Measurements from ENCODE around the gene LARGE2. TPM values are rescaled to one million over a fixed set of nuclear protein-coding genes. Genes with fewer than 3 reads are reported as not detected.

Gene LARGE2
- total RNA-seq, 2 experiments from 2014 or later, result 1.1 to 1.6 TPM

DNA sequence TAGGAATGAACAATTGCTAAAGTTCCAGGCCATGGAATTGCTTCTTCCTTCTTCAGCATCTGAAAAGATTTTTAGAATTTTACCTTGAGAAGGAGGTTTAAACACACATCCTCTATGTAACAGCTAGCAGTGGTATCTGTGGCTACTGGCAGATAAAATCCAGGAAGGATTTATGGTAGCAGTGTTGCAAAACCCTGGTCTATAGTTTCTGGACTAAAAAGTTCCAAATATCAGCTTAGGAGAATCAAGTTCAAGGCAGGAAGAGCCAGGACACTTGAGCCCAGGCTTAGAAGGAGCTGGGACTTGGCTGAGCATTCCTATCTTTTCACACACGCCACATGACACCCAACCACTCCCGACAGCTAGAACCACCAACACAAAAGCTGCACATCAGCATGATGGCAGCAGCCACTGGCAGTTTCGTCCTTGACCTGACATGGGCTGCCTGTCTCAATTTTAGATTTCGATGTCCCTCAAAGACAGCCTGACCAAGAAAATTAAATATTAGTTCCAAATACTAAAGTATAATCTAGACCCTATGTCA lies 14.1 kb downstream of the LARGE2 start:
- peaks cover 5% of the 10 kb centered on the region for H3K4me1 Mint-ChIP-seq (ENCODE audit: low read depth)
- H3K9me3 Mint-ChIP-seq, result no peaks in the 10 kb centered on the region
- no peak overlapping the region for H3K27ac Mint-ChIP-seq
- no peak for DNase-seq
- intact Hi-C loops (cut with micrococcal nuclease), result no loop called here
- CTCF ChIA-PET, result interaction anchor here (1.1 kb wide), 1 partner anchor 70 kb away, joined by 8 read pairs; no protein-coding TSS in a partner anchor
- no peak overlapping the region for H3K4me3 Mint-ChIP-seq
- H3K36me3 Mint-ChIP-seq, result peaks cover 8% of the 10 kb centered on the region
- POLR2A ChIA-PET, result no interaction called here
- H3K27me3 Mint-ChIP-seq, result no peaks in the 10 kb centered on the region

DNA sequence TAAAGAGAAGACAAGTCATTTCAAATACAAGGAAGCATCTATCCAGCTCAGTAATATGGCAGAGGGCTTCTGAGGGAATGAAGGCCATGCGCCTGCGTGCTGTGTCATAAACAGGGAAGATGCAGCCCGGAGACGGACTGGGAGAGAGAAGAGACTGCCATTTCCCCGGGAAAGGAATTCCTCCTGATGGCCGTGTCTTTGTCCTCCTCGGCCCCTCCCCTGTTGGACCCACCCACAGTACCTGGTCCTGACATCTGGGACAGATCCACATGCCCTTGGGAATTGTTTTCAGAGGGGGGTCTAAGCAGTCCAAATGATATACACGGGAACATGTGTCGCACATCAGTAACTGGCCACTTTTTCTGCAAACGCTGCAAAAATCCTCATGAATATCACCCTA lies 15.5 kb downstream of the LARGE2 start:
- no peak overlapping the region for H3K27ac Mint-ChIP-seq
- peaks cover 3% of the 10 kb centered on the region for H3K4me1 Mint-ChIP-seq (ENCODE audit: low read depth)
- CTCF ChIA-PET, result no interaction called here
- H3K36me3 Mint-ChIP-seq, result peaks cover 12% of the 10 kb centered on the region
- H3K9me3 Mint-ChIP-seq, result no peaks in the 10 kb centered on the region
- intact Hi-C loops (cut with micrococcal nuclease), result no loop called here
- H3K27me3 Mint-ChIP-seq, result no peaks in the 10 kb centered on the region
- H3K4me3 Mint-ChIP-seq, result no peak overlapping the region
- no peak for DNase-seq
- POLR2A ChIA-PET, result no interaction called here

DNA sequence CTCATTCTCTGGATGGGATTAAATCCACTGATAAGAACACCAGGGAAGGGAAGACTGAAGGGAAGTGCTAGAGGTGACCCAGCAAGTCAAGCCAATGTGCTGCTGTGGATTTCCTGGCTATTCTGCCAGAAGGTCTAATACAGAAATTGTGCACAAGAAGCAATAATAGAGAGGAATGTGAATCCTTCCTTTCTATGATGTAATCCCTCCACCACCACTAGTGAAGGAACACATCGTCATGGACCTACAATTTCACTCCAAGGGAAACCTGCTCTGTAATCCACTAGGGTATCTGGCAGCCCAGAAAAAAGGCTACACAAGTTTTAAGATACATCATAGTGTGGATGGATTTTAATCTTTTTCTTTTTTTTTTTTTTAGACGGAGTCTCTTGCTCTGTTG lies 17.4 kb downstream of the LARGE2 start:
- intact Hi-C loops (cut with micrococcal nuclease), result no loop called here
- ChIA-PET CTCF (interaction anchor here (1.1 kb wide), 1 partner anchor 25 kb away, joined by 3 read pairs; no protein-coding TSS in a partner anchor), POLR2A (no interaction called here)
- Mint-ChIP-seq H3K27ac (no peak overlapping the region), H3K4me3 (no peak overlapping the region), H3K4me1 (ENCODE audit: low read depth) (peaks cover 3% of the 10 kb centered on the region), H3K36me3 (peaks cover 11% of the 10 kb centered on the region), H3K27me3 (no peaks in the 10 kb centered on the region), H3K9me3 (no peaks in the 10 kb centered on the region)
- no peak for DNase-seq

DNA sequence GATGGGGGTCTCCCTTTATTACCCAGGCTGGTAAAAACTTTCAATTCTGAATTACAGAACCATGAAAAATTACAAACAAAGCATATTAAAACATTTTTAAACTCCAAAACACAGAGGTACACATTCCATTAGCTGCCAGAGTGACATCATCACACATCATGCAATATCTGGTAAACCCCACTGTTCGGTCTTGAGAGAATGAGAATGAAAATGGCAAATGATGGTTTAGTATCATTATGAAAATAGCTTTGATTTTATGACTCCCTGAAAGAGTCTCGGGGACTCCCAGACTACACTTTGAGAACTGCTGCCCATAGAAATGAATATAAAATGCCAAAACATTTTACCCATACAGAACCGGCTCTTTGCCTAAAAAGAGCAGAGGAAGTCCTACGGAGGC lies 18.8 kb downstream of the LARGE2 start:
- ChIA-PET CTCF (interaction anchor here (1.0 kb wide), 1 partner anchor 24 kb away, joined by 4 read pairs; no protein-coding TSS in a partner anchor), POLR2A (no interaction called here)
- Mint-ChIP-seq H3K9me3 (no peaks in the 10 kb centered on the region), H3K4me1 (ENCODE audit: low read depth) (peaks cover 3% of the 10 kb centered on the region), H3K27me3 (no peaks in the 10 kb centered on the region), H3K27ac (no peak overlapping the region), H3K4me3 (no peak overlapping the region), H3K36me3 (peaks cover 14% of the 10 kb centered on the region)
- intact Hi-C loops (cut with micrococcal nuclease), result no loop called here
- no peak for DNase-seq

DNA sequence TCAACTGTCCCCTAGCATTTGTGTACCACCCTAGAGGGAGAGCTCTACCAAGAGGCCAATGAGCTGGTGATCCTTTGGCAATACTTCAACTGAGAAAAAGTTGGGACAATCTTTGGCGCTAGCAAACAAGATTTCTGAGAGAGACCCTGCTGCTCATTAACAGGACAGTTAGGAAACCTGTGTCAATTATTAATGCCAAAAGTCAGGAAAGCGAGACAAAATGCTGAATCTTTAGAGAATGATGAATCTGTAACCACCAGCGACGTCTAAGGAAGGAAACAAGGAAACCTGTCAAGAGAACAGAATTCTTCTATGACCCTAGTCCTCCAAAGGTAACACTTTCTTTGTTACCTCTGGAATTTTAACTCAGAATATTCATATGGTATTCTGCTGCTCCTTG lies 19.9 kb downstream of the LARGE2 start:
- H3K4me3 Mint-ChIP-seq, result no peak overlapping the region
- no peak for DNase-seq
- H3K9me3 Mint-ChIP-seq, result no peaks in the 10 kb centered on the region
- intact Hi-C loops (cut with micrococcal nuclease), result no loop called here
- peaks cover 11% of the 10 kb centered on the region for H3K36me3 Mint-ChIP-seq
- H3K4me1 Mint-ChIP-seq (ENCODE audit: low read depth), result peaks cover 3% of the 10 kb centered on the region
- ChIA-PET POLR2A (no interaction called here), CTCF (interaction anchor here (0.7 kb wide), 1 partner anchor 69 kb away, joined by 3 read pairs; no protein-coding TSS in a partner anchor)
- H3K27ac Mint-ChIP-seq, result no peak overlapping the region
- H3K27me3 Mint-ChIP-seq, result no peaks in the 10 kb centered on the region

DNA sequence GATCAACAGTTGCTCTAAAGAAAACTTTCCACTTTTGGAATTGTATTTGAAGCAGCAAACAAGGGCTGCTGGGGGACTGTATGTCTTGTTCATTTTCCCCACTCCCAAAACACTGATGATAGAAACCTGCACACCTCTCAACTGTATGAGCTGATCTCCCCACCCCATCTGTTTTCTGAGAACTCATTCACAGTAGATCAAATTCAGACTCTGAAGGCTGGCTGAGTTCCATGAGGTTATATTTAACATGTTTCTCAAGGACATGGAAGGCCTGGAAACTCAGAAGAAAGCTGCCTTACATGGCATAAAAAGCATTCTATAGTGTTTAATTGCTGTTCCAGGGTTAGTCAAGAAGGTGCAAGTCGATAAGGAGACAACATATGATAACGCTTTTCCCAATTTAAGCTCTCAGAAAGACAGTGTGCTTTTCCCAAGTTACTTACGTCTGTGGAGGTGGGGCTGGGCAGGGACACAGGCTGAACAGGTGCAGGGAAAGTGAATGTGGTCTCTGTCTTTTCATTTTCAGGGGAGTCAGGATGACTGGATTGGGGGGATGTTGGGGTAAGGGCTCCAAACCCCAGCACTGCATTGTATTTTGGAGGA lies 23.0 kb downstream of the LARGE2 start:
- no peaks in the 10 kb centered on the region for H3K27me3 Mint-ChIP-seq
- intact Hi-C loops (cut with micrococcal nuclease), result no loop called here
- ChIA-PET CTCF (no interaction called here), POLR2A (no interaction called here)
- DNase-seq, result no peak
- no peak overlapping the region for H3K4me3 Mint-ChIP-seq
- H3K36me3 Mint-ChIP-seq, result peaks cover 22% of the 10 kb centered on the region
- no peaks in the 10 kb centered on the region for H3K9me3 Mint-ChIP-seq
- no peak overlapping the region for H3K27ac Mint-ChIP-seq
- peaks cover 3% of the 10 kb centered on the region for H3K4me1 Mint-ChIP-seq (ENCODE audit: low read depth)

DNA sequence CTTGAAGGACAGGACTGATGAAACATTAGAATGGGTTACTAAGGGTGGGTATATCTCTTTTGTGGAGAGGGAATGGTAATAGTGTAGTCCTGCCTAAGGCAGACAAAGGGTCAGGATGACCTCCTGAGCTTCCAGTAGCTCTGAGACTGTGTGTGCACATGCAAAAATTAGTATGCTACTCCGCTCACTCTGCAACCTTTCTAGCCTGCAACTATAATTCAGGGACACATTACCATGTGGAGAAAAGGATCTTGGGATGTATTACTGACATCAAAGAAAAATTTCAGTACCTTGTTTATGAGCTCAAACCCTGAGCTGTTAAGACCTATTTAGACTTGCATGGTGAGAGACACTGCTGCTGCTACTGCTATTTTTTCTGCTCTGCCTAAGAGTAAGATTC lies 25.4 kb downstream of the LARGE2 start:
- Mint-ChIP-seq H3K36me3 (peaks cover 19% of the 10 kb centered on the region), H3K27me3 (no peaks in the 10 kb centered on the region), H3K27ac (no peak overlapping the region), H3K4me1 (ENCODE audit: low read depth) (no peaks in the 10 kb centered on the region), H3K9me3 (no peaks in the 10 kb centered on the region), H3K4me3 (no peak overlapping the region)
- POLR2A ChIA-PET, result interaction anchor here (0.7 kb wide), 1 partner anchor 39 kb away, joined by 3 read pairs; no protein-coding TSS in a partner anchor
- CTCF ChIA-PET, result interaction anchor here (5.8 kb wide), 1 partner anchor 18 kb away, joined by 34 read pairs; no protein-coding TSS in a partner anchor
- intact Hi-C loops (cut with micrococcal nuclease), result no loop called here
- DNase-seq, result no peak

DNA sequence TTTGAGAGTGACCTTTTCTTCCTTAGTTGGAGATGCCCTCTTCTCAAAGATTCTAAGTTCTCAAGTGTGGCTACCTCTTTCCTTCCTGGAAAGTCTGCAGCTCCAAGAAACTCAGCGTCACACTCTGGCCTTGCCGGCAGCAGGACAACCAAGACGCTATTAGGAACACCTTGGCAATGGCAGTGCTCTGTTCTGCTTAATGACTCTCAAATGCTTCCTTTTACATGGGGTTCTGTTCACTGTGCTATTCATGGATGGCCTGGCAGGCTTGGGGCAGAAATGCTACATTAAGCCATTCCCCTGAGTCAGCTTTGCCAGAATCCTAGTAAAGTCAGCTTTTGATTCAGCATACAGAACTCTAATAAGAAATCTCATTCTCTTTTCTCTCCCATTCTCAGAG lies 25.9 kb downstream of the LARGE2 start:
- no peaks in the 10 kb centered on the region for H3K4me1 Mint-ChIP-seq (ENCODE audit: low read depth)

DNA sequence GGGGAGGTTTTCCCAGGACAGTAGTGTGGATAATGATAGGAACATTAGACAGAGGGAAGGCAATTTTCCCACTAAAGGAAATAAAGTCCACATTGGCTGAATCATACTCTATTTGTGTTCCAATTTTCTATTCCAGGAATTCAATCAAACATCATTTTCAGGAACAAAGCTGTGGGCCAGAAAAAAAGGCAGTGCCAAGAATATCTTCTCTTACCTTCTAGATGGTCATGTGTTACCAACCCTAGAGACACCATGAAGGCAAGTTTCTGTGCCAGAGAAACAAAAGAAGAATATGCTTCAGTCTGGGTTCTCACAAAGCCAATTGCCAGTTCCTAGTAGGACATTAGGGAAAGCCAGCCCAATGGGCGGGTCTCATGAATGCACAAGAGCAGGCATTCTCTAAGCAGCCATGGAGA lies 27.5 kb downstream of the LARGE2 start:
- peaks cover 18% of the 10 kb centered on the region for H3K36me3 Mint-ChIP-seq
- POLR2A ChIA-PET, result no interaction called here
- DNase-seq, result no peak
- no peaks in the 10 kb centered on the region for H3K4me1 Mint-ChIP-seq (ENCODE audit: low read depth)
- intact Hi-C loops (cut with micrococcal nuclease), result no loop called here
- no peaks in the 10 kb centered on the region for H3K9me3 Mint-ChIP-seq
- no peaks in the 10 kb centered on the region for H3K27me3 Mint-ChIP-seq
- CTCF ChIA-PET, result interaction anchor here (5.8 kb wide), 1 partner anchor 16 kb away, joined by 34 read pairs; no protein-coding TSS in a partner anchor
- H3K27ac Mint-ChIP-seq, result no peak overlapping the region
- no peak overlapping the region for H3K4me3 Mint-ChIP-seq

More for the DNA sequence above, 25.9 kb downstream of the LARGE2 start:
- POLR2A ChIA-PET, result interaction anchor here (0.7 kb wide), 1 partner anchor 39 kb away, joined by 3 read pairs; no protein-coding TSS in a partner anchor
- intact Hi-C loops (cut with micrococcal nuclease), result no loop called here
- Mint-ChIP-seq H3K4me3 (no peak overlapping the region), H3K9me3 (no peaks in the 10 kb centered on the region), H3K27me3 (no peaks in the 10 kb centered on the region), H3K27ac (no peak overlapping the region), H3K36me3 (peaks cover 22% of the 10 kb centered on the region)
- DNase-seq, result no peak
- CTCF ChIA-PET, result interaction anchor here (5.8 kb wide), 1 partner anchor 17 kb away, joined by 34 read pairs; no protein-coding TSS in a partner anchor

DNA sequence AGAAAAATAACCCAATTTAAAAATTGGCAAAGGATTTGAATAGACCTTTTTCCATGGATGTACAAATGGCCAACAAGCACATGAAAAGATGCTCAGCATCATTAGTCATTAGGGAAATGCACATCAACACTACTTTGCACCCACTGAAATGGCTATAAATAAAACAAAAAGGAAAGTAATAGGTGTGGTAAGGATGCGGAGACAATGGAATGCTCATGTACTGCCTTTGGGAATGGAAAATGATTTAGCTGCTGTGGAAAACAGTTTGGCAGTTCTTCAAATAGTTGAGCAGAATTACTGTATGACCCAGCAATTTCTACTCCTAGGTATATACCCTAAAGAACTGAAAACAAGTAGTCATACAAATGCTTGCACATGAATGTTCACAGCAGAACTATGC lies 37.4 kb downstream of the LARGE2 start:
- Mint-ChIP-seq H3K27ac (no peak overlapping the region), H3K4me1 (ENCODE audit: low read depth) (no peaks in the 10 kb centered on the region), H3K36me3 (peaks cover 25% of the 10 kb centered on the region), H3K4me3 (no peak overlapping the region), H3K27me3 (no peaks in the 10 kb centered on the region), H3K9me3 (no peaks in the 10 kb centered on the region)
- POLR2A ChIA-PET, result no interaction called here
- no peak for DNase-seq
- CTCF ChIA-PET, result interaction anchor here (1.3 kb wide), 1 partner anchor 47 kb away, joined by 6 read pairs; no protein-coding TSS in a partner anchor
- intact Hi-C loops (cut with micrococcal nuclease), result no loop called here

DNA sequence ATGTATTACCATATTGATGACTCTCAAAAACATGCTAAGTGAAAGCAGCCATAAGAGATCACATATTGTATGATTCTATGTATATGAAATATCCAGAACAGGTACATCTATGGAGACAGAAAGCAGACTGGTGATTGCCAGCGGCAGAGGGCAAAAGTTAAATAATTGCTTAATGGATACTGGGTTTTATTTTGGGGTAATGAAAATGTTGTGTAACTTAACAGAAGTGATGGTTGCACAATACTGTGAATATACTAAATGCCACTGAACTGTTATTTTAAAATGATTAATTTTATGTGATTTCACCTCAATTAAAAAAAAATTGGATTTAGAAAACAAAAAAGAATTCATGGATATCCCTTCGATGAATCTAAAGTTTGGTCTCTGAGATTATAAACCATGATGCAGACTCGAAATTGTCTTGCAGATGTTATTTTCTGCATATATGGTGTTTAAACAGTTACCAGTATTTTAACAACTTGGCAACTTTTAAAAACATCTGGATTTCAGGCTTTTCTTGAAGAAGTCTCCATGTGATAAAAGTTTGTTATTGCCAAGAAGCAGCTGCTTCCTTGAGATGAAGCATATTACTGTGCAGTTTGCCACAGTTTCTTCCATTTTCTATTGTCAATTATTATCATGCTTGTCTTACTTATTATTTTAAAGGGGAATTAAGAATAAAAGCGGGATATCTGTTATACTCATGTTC lies 38.1 kb downstream of the LARGE2 start:
- H3K4me1 Mint-ChIP-seq (ENCODE audit: low read depth), result no peaks in the 10 kb centered on the region
- intact Hi-C loops (cut with micrococcal nuclease), result no loop called here
- DNase-seq, result no peak
- no peak overlapping the region for H3K4me3 Mint-ChIP-seq
- peaks cover 21% of the 10 kb centered on the region for H3K36me3 Mint-ChIP-seq
- no peaks in the 10 kb centered on the region for H3K27me3 Mint-ChIP-seq
- CTCF ChIA-PET, result no interaction called here
- no peak overlapping the region for H3K27ac Mint-ChIP-seq
- POLR2A ChIA-PET, result no interaction called here
- no peaks in the 10 kb centered on the region for H3K9me3 Mint-ChIP-seq

DNA sequence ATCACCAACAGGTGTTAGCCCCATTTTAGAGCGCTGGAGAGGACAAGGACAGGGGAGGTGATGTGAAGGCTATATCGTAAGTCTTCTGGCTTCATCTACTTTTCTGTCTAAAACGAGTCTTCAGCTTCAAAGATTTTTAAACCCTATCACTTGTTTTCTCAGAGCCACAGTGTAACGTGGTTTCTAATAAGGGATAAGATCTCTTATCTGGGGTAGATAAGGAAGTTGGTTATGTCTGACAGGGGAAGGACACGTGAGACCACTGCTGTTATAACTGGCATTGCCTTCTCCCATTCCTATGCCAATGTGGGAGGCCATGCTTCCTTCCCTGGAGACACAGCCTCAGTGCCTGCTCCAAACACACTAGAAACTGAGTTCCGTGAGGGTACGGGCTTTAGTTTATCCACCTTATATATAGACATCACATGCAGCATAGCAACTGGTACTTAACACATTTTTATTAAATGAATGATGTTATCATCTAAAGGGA lies 39.3 kb downstream of the LARGE2 start:
- H3K27me3 Mint-ChIP-seq, result no peaks in the 10 kb centered on the region
- CTCF ChIA-PET, result no interaction called here
- no peak overlapping the region for H3K4me3 Mint-ChIP-seq
- intact Hi-C loops (cut with micrococcal nuclease), result no loop called here
- POLR2A ChIA-PET, result no interaction called here
- no peaks in the 10 kb centered on the region for H3K4me1 Mint-ChIP-seq (ENCODE audit: low read depth)
- no peak overlapping the region for H3K27ac Mint-ChIP-seq
- DNase-seq, result no peak
- H3K36me3 Mint-ChIP-seq, result peaks cover 14% of the 10 kb centered on the region
- H3K9me3 Mint-ChIP-seq, result no peaks in the 10 kb centered on the region
